Lung (tissue), 12 donors: ENCODE measurements around the gene FGD5. TPM values are rescaled to one million over a fixed set of nuclear protein-coding genes. Genes with fewer than 3 reads are reported as not detected.

Experiments
- ATAC-seq: fragments of 200-7000 bp; cut with Tn5 transposase; one replicate; pipeline ENCODE4 v1.9.1; 2020; ENCODE audit warnings: moderate number of reproducible peaks; ENCODE audit not compliant: insufficient read depth, low FRiP score
- DNase-seq, 3 donors: peaks; one replicate each; pipeline ENCODE4 v3.0.0-alpha.2; 2013 to 2017
- H3K27ac ChIP-seq, 2 donors: one replicate each; pipeline ENCODE4 v1.5.1; 2013; ENCODE audit warnings: mild to moderate bottlenecking in 2 of 2, moderate library complexity in 2 of 2, control low read depth in 1 of 2, inconsistent platforms in 1 of 2, low read depth in 1 of 2, low read length in 1 of 2
- H3K27me3 ChIP-seq, 3 donors: one replicate each; pipeline ENCODE4 v1.5.1; 2013; ENCODE audit warnings: low read length in 2 of 3; ENCODE audit not compliant: control insufficient read depth in 3 of 3, insufficient read depth in 3 of 3
- H3K36me3 ChIP-seq, 4 donors: one replicate each; pipeline ENCODE4 v1.5.1; 2013; ENCODE audit warnings: low read length in 4 of 4, mild to moderate bottlenecking in 1 of 4, moderate library complexity in 1 of 4; ENCODE audit not compliant: control insufficient read depth in 4 of 4, insufficient read depth in 4 of 4
- H3K4me1 ChIP-seq, 5 donors: one replicate each; pipeline ENCODE4 v1.5.1; 2013; ENCODE audit warnings: low read length in 5 of 5, mild to moderate bottlenecking in 2 of 5, moderate library complexity in 1 of 5; ENCODE audit not compliant: control insufficient read depth in 5 of 5, insufficient read depth in 5 of 5
- H3K4me3 ChIP-seq: one replicate; pipeline ENCODE4 v1.5.1; 2013; ENCODE audit warnings: mild to moderate bottlenecking, control low read depth, moderate library complexity
- H3K9ac ChIP-seq, 2 donors: one replicate each; pipeline ENCODE4 v1.5.1; 2013; ENCODE audit warnings: low read length in 2 of 2, control low read depth in 1 of 2; ENCODE audit not compliant: insufficient read depth in 1 of 2
- H3K9me3 ChIP-seq, 4 donors: one replicate each; pipeline ENCODE4 v1.5.1; 2013; ENCODE audit warnings: low read length in 3 of 4, mild to moderate bottlenecking in 1 of 4, moderate library complexity in 1 of 4; ENCODE audit not compliant: control insufficient read depth in 4 of 4, insufficient read depth in 3 of 4
- WGBS, 2 donors: extraction: QIAGEN DNeasy Blood & Tissue Kit; methylation state at CpG; one replicate each; pipeline ENCODE4 v1.1.7; 2013; 5-methylcytosine and 5-hydroxymethylcytosine counted together
- polyA plus RNA-seq, 2 donors: library from polyadenylated mRNA; stranded (reverse); fragments of 200-250 nt; gene quantifications; one replicate each; pipeline ENCODE4 v1.2.1, GENCODE V29; 2013
- total RNA-seq, 2 donors: library from RNA; depleted of rRNA in 1 of 2; stranded (reverse); fragments of >200 nt in 1 of 2; gene quantifications; one replicate each; pipeline ENCODE4 v1.2.1, GENCODE V29; 2014 to 2021
- TF ChIP-seq, protein P1 (sequence below): IDR thresholded peaks from 2 replicates; pipeline ENCODE4 v1.5.1; 2012; ENCODE audit warnings: mild to moderate bottlenecking; ENCODE audit errors: control extremely low read depth, extremely low read depth
- donor health status: control.
- donor health status: control.
- donor health status: Bipolar disorder and iron deficiency.
- donor health status: healthy.
- donor health status: DM: yes; HTN: yes; CAD: no.

Gene FGD5
- total and polyA plus RNA-seq, 4 donors = 14.6 to 58.5 (median 32.2) TPM

DNA sequence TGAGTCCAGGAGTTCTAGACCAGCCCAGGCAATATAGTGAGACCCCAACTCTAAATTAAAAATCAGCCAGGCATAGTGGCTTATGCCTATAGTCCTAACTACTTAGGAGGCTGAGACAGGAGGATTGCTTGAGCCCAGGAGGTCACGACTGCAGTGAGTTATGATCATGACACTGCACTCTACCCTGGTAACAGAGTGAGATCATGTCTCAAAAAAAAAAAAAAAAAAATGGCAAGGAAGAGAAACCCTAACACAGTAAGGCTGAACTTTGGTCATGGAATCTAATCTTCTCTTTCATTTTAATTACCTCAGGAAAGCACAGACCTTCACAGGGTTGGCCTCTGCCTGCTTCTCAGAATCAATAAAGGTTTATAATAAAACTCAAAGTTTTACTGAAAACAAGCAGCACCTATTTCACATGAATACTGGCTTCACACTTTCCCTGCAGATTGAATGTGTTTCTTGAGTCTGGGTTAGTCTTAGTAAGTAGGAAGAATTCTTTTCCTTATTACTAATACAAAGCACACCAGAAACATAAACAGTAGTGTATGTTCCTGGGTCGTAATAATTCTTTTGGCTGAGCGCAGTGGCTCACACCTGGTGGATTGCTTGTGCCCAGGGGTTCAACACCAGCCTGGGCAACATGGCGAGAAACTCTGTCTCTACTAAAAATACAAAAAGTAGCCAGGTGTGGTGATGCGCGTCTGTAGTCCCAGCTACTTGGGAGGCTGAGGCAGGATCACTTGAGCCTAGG lies 117.0 kb downstream of the FGD5 start:
- H3K27ac ChIP-seq = no peak overlapping the region
- no peak for DNase-seq
- 92 to 95% methylated on average over 6 of the region's 6 CpGs for WGBS, 2 donors
- H3K4me3 ChIP-seq = no peak overlapping the region
- peaks cover 0 to 18% (median 5%) of the 10 kb centered on the region in 4 donors for H3K36me3 ChIP-seq
- TF ChIP-seq, protein P1, sequence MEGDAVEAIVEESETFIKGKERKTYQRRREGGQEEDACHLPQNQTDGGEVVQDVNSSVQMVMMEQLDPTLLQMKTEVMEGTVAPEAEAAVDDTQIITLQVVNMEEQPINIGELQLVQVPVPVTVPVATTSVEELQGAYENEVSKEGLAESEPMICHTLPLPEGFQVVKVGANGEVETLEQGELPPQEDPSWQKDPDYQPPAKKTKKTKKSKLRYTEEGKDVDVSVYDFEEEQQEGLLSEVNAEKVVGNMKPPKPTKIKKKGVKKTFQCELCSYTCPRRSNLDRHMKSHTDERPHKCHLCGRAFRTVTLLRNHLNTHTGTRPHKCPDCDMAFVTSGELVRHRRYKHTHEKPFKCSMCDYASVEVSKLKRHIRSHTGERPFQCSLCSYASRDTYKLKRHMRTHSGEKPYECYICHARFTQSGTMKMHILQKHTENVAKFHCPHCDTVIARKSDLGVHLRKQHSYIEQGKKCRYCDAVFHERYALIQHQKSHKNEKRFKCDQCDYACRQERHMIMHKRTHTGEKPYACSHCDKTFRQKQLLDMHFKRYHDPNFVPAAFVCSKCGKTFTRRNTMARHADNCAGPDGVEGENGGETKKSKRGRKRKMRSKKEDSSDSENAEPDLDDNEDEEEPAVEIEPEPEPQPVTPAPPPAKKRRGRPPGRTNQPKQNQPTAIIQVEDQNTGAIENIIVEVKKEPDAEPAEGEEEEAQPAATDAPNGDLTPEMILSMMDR = no peak
- no peak overlapping the region for H3K9ac ChIP-seq
- no peak for ATAC-seq
- H3K9me3 ChIP-seq = no peaks in the 10 kb centered on the region
- no peaks in the 10 kb centered on the region for H3K27me3 ChIP-seq
- no peaks in the 10 kb centered on the region for H3K4me1 ChIP-seq

DNA sequence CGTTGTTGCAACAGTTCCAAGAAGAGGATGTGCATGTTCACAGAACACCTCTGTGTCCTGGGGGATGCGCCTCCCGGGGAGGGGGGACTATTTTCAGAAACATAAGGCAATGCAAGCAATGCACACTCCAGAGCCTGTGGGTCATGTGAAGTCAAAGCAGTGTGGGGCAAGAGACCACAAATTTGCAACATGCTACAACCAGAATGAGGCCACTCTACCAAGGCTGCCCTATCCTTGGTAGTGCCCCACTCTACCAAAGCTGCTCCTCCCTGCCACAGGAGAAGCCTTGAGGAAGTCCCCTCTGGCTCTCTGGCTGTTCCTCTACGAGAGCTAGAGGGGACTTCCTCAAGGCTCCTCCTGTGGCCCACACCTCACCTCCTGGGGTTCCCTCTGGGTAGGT lies 120.2 kb downstream of the FGD5 start:
- Histone ChIP-seq H3K4me3 (no peak overlapping the region), H3K9ac (no peak overlapping the region), H3K4me1 (peaks cover 0 to 4% (median 0%) of the 10 kb centered on the region in 5 donors), H3K9me3 (no peaks in the 10 kb centered on the region), H3K27me3 (no peaks in the 10 kb centered on the region), H3K36me3 (peaks cover 0 to 9% (median 2%) of the 10 kb centered on the region in 4 donors), H3K27ac (no peak overlapping the region)
- 42 to 69% methylated on average over 4 of the region's 4 CpGs for whole genome bisulfite sequencing, 2 donors
- no peak for DNase-seq
- TF ChIP-seq, protein P1 = no peak
- ATAC-seq = no peak

DNA sequence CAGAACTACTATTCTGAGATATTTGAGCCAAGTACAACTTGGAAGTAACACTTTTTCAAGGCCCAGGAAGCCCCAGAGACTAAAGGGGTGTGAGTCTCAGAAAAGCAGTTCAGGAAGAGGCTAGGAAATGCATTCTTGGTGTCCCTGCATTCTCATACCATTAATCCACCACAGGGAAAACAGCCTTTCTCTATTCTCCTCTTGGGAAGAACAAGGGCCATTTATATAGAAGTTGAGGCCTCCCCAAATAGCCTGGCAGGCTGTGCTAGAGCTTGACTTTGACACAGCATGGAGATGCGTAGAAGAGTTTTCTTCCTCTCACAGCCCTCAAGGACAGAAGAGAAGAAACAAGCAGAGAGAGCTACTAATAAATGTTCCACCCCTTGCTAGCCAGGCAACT lies 123.1 kb downstream of the FGD5 start:
- no peak for ATAC-seq
- H3K4me1 ChIP-seq = peaks cover 0 to 11% (median 4%) of the 10 kb centered on the region in 5 donors
- 95 to 96% methylated on average over 1 of the region's 1 CpG for WGBS, 2 donors
- H3K9ac ChIP-seq = no peak overlapping the region
- H3K27ac ChIP-seq = no peak overlapping the region
- peaks cover 0 to 14% (median 12%) of the 10 kb centered on the region in 4 donors for H3K36me3 ChIP-seq
- DNase-seq = no peak
- H3K9me3 ChIP-seq = no peaks in the 10 kb centered on the region
- TF ChIP-seq, protein P1 = no peak
- no peaks in the 10 kb centered on the region for H3K27me3 ChIP-seq
- H3K4me3 ChIP-seq = no peak overlapping the region

DNA sequence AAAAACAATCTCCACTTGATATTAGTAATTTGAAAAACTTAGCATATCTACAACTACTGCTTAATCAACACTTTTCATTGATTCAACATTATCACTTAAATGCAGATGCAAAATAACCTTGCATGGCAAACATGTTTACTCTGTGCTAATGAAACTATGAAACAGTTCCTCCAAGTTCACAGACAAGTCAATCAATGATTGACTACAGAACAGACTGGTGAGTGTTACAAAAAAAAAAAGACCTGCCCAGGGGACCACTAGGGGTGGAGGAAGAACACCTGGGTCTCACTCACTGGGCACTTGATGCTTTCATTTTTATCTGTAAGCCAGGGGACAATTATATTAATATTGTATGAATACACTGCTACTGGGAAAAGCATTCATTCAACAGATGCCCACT lies 124.3 kb downstream of the FGD5 start:
- ATAC-seq = no peak
- TF ChIP-seq, protein P1 = no peak
- H3K4me3 ChIP-seq = no peak overlapping the region
- H3K9me3 ChIP-seq = no peaks in the 10 kb centered on the region
- peaks cover 0 to 14% (median 11%) of the 10 kb centered on the region in 4 donors for H3K36me3 ChIP-seq
- no peaks in the 10 kb centered on the region for H3K27me3 ChIP-seq
- DNase-seq = no peak
- no peak overlapping the region for H3K27ac ChIP-seq
- H3K4me1 ChIP-seq = peaks cover 0 to 11% (median 4%) of the 10 kb centered on the region in 5 donors
- no peak overlapping the region for H3K9ac ChIP-seq
